Endothelial cell of umbilical vein (primary cell): Measurements from ENCODE around the gene CHST15.

Source experiments
- CTCF ChIP-seq, 2 donors: IDR thresholded peaks; 1 replicate in 1 of 2; 2 replicates in 1 of 2; pipeline ENCODE4 v1.5.1; 2011; ENCODE audit warnings: low read length in 2 of 2, mild to moderate bottlenecking in 2 of 2, moderate library complexity in 2 of 2, control low read depth in 1 of 2, inconsistent platforms in 1 of 2, low read depth in 1 of 2; ENCODE audit not compliant: insufficient read depth in 1 of 2; ENCODE audit errors: extremely low read depth in 1 of 2
- EZH2 ChIP-seq: IDR thresholded peaks from 2 replicates; pipeline ENCODE4 v1.6.1; 2012; ENCODE audit warnings: borderline replicate concordance, low read depth, mild to moderate bottlenecking, moderate library complexity, low read length, inconsistent platforms; ENCODE audit not compliant: severe bottlenecking
- POLR2A ChIP-seq: IDR thresholded peaks from 2 replicates; pipeline ENCODE4 v1.6.1; 2012; ENCODE audit warnings: low read depth, mild to moderate bottlenecking, control low read depth, low read length
- POLR2AphosphoS5 ChIP-seq: IDR thresholded peaks from 2 replicates; pipeline ENCODE4 v1.6.1; 2012; ENCODE audit warnings: low read depth, mild to moderate bottlenecking, control low read depth, low read length, moderate library complexity; ENCODE audit not compliant: insufficient read depth

- TF ChIP-seq POLR2A (no peak), CTCF (IDR thresholded peaks at IDR 0.05; ENCODE audit: extremely low read depth in 1 of 2, insufficient read depth in 1 of 2, low read depth in 1 of 2, low read length in 2 of 2) (no peak), POLR2AphosphoS5 (no peak), EZH2 (no peak)
Observed at GRCh38 chr10:124134251-124134893, 41.0 kb upstream of the CHST15 start.
